H1 (cell line): ENCODE results near the gene ACTRT3. TPM values are rescaled to one million over a fixed set of nuclear protein-coding genes. Genes with fewer than 3 reads are reported as not detected.

Experiments
- BCL11A ChIP-seq, 2 experiments: IDR thresholded peaks; one replicate each; pipeline ENCODE4 v1.6.1; 2011; ENCODE audit warnings: low read depth in 2 of 2, low read length in 2 of 2, mild to moderate bottlenecking in 2 of 2
- CBX5 ChIP-seq: fragments of 300-800, 300-1000 bp; sonication (generic); IDR thresholded peaks from 2 replicates; pipeline ENCODE4 v1.7.1; 2016; ENCODE audit warnings: antibody characterized with exemption, low read length, low read depth
- CHD1 ChIP-seq: IDR thresholded peaks from 2 replicates; pipeline ENCODE4 v1.6.1; 2012; ENCODE audit warnings: low read depth, low read length, improper control_type of control experiment
- EP300 ChIP-seq, 2 experiments: IDR thresholded peaks; 1 replicate in 1 of 2; 2 replicates in 1 of 2; pipeline ENCODE4 v1.6.1; 2011 to 2012; ENCODE audit warnings: low read depth in 2 of 2, low read length in 2 of 2, mild to moderate bottlenecking in 2 of 2, borderline replicate concordance in 1 of 2, inconsistent platforms in 1 of 2, moderate library complexity in 1 of 2
- EZH2 ChIP-seq: fragments of 200-600 bp; sonication (generic); IDR thresholded peaks from 2 replicates; pipeline ENCODE4 v1.7.1; 2012; ENCODE audit warnings: low read depth, mild to moderate bottlenecking, moderate library complexity, low read length, inconsistent platforms; ENCODE audit not compliant: severe bottlenecking
- KDM1A ChIP-seq: fragments of 200-600, 300-600 bp; sonication (generic); IDR thresholded peaks from 2 replicates; pipeline ENCODE4 v1.7.1; 2016; ENCODE audit warnings: mild to moderate bottlenecking, low read length, borderline replicate concordance
- MAFK ChIP-seq: IDR thresholded peaks from 2 replicates; pipeline ENCODE4 v1.6.1; 2012; ENCODE audit warnings: low read depth, mild to moderate bottlenecking, improper control_type of control experiment, low read length
- NANOG ChIP-seq: IDR thresholded peaks from 2 replicates; pipeline ENCODE4 v1.6.1; 2011; ENCODE audit warnings: low read length, low read depth, mild to moderate bottlenecking, inconsistent platforms; ENCODE audit not compliant: insufficient read depth, poor library complexity, severe bottlenecking
- NRF1 ChIP-seq: IDR thresholded peaks from 2 replicates; pipeline ENCODE4 v1.6.1; 2011; ENCODE audit warnings: mild to moderate bottlenecking, low read depth, low read length, improper control_type of control experiment
- PHF8 ChIP-seq: fragments of 200-600 bp; sonication (generic); conservative IDR thresholded peaks from 2 replicates; pipeline ENCODE4 v1.7.1; 2012; ENCODE audit warnings: low read depth, mild to moderate bottlenecking, inconsistent platforms, low read length, moderate library complexity
- POLR2AphosphoS5 ChIP-seq: IDR thresholded peaks from 2 replicates; pipeline ENCODE4 v1.6.1; 2011; ENCODE audit warnings: low read depth, low read length
- POU5F1 ChIP-seq: IDR thresholded peaks from 2 replicates; pipeline ENCODE4 v1.6.1; 2011; ENCODE audit warnings: low read depth, mild to moderate bottlenecking, low read length, moderate library complexity
- RAD21 ChIP-seq, 2 experiments: IDR thresholded peaks in 1 of 2; conservative IDR thresholded peaks in 1 of 2; 2 replicates each; pipeline ENCODE4 v1.6.1; 2011; ENCODE audit warnings: low read depth in 2 of 2, low read length in 2 of 2, improper control_type of control experiment in 1 of 2, inconsistent platforms in 1 of 2, mild to moderate bottlenecking in 1 of 2, moderate library complexity in 1 of 2
- RFX5 ChIP-seq: IDR thresholded peaks from 2 replicates; pipeline ENCODE4 v1.6.1; 2011; ENCODE audit warnings: low read depth, low read length, improper control_type of control experiment, borderline replicate concordance
- SP1 ChIP-seq: IDR thresholded peaks from 2 replicates; pipeline ENCODE4 v1.6.1; 2011; ENCODE audit warnings: low read depth, low read length
- SP2 ChIP-seq: IDR thresholded peaks from 2 replicates; pipeline ENCODE4 v1.6.1; 2012; ENCODE audit warnings: mild to moderate bottlenecking, low read length, inconsistent platforms
- SP4 ChIP-seq: IDR thresholded peaks from 2 replicates; pipeline ENCODE4 v1.6.1; 2012; ENCODE audit warnings: low read length, inconsistent platforms
- SUZ12 ChIP-seq: fragments of 200-600 bp; sonication (generic); IDR thresholded peaks from 2 replicates; pipeline ENCODE4 v1.6.1; 2012; ENCODE audit warnings: mild to moderate bottlenecking, inconsistent platforms, low read length, moderate library complexity, mixed read lengths
- TAF1 ChIP-seq: IDR thresholded peaks from 2 replicates; pipeline ENCODE4 v1.6.1; 2011; ENCODE audit warnings: mild to moderate bottlenecking, low read depth, low read length
- TAF7 ChIP-seq: optimal IDR thresholded peaks from 2 replicates; pipeline ENCODE3; 2011; ENCODE audit warnings: low read depth, mild to moderate bottlenecking, inconsistent platforms, low read length, moderate library complexity, borderline replicate concordance
- TBP ChIP-seq: IDR thresholded peaks from 2 replicates; pipeline ENCODE4 v1.6.1; 2011; ENCODE audit warnings: low read depth, low read length, improper control_type of control experiment
- TEAD4 ChIP-seq: IDR thresholded peaks from 2 replicates; pipeline ENCODE4 v1.6.1; 2012; ENCODE audit warnings: low read depth, low read length, inconsistent platforms, mixed read lengths
- ZNF274 ChIP-seq: IDR thresholded peaks from 2 replicates; pipeline ENCODE4 v1.7.0; 2012; ENCODE audit warnings: low read length, borderline replicate concordance; ENCODE audit errors: extremely low read depth
- polyA plus RNA-seq, 7 experiments: library from polyadenylated mRNA; depleted of rRNA in 3 of 7; stranded (reverse) in 5 of 7; unstranded in 2 of 7; fragments of >200 nt in 5 of 7; fragments of 200-250 nt in 2 of 7; gene quantifications; 1 replicate in 5 of 7; 2 replicates in 1 of 7; 4 replicates in 1 of 7; pipeline versions ENCODE4 v1.2.1 to v1.2.3, GENCODE V29; 2011 to 2013; ENCODE audit warnings: missing spikeins in 2 of 7, mixed read lengths in 2 of 7
- total RNA-seq: library from RNA; stranded (reverse); fragmentation: NEBNext Ultra II Directional; extraction: Animal tissue kit (Norgen Biotek cat#: 25700); gene quantifications from 2 replicates; pipeline ENCODE4 v1.2.1, GENCODE V29; 2021
- TF ChIP-seq, protein P1 (sequence below): IDR thresholded peaks from 2 replicates; pipeline ENCODE4 v1.6.1; 2011; ENCODE audit warnings: low read depth, mild to moderate bottlenecking, low read length; ENCODE audit not compliant: insufficient read depth

The ACTRT3 gene
- total and polyA plus RNA-seq, 2 of the 8 experiments (the other 6 are each of a cell fraction or from before 2014, with no cell fraction given), result 3.4 to 5.9 TPM

DNA sequence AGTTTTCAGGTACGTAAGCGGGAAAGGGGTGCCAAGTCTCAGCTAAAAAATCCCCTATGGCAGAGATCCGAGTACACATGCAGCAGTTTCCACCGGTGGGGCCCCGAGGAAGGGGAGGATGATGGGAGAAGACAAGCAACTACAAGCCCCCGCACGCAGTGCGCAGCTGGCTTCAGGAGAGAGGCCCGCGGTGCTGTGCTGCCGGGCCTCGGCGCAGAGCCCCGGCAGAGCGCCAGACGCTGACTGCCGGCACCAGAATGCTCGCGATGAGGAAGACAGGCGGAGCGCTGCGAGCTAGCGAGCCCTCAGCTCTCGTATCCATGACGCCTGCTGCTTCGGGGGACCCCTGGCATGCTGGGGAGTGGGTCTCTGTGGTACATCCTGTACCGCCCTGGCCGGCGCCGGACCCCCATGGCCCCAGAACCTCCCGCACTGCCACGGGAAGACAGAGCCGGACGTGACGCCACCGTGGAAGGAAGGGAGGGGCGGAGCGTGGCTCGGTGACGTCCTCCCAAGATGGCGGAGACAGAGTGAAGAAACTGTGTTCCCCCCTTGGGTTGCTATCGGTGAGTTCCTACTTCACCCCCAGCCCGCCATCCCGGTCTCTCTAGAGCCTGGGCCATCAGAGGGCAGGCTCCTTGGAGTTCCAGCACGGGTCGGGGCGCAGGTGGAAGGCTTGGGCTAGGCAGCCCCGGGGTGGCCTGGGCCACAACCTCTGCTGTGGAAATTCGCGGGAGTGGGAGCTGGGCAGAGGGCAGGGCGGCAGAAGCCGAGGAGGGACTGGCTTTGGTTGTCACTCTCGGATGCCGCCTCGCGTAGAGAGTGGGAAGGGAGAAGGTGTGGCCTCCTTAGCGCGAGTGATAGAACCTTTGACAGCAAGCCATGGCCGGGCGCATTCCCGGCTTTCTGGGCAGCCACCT is 3.8 kb upstream of the ACTRT3 start, which contains the start of gene MYNN (continued):
- no peak for TF ChIP-seq CBX5
- TF ChIP-seq NRF1, result no peak
- TF ChIP-seq CHD1, result no peak
- TF ChIP-seq TBP, result peak; percentile 66
- no peak for TF ChIP-seq SP2
- TF ChIP-seq SUZ12, result no peak
- no peak for TF ChIP-seq ZNF274
- TF ChIP-seq RAD21 (IDR thresholded peaks at IDR 0.05 in 1 of 2, conservative IDR thresholded peaks at IDR 0.05 in 1 of 2; ENCODE audit: low read depth in 2 of 2, low read length in 2 of 2), result no peak
- TF ChIP-seq EP300 (IDR thresholded peaks at IDR 0.05; ENCODE audit: borderline replicate concordance in 1 of 2, low read depth in 2 of 2, low read length in 2 of 2), result no peak
- TF ChIP-seq EZH2, result no peak
- TF ChIP-seq RFX5, result no peak
- no peak for TF ChIP-seq TEAD4
- peak; percentile 82 for TF ChIP-seq TAF1
- peak; percentile 71 for TF ChIP-seq TAF7
- TF ChIP-seq SP1, result no peak
- no peak; the same call in 1 of the 2 replicates for TF ChIP-seq SP4
- TF ChIP-seq POLR2AphosphoS5, result peak; percentile 97
- no peak for TF ChIP-seq NANOG
- TF ChIP-seq PHF8, result peak; percentile 89
- TF ChIP-seq BCL11A (IDR thresholded peaks at IDR 0.05; ENCODE audit: low read depth in 2 of 2, low read length in 2 of 2), result no peak
- TF ChIP-seq MAFK, result no peak
- TF ChIP-seq POU5F1, result no peak
- no peak for TF ChIP-seq KDM1A
- TF ChIP-seq, protein P1, sequence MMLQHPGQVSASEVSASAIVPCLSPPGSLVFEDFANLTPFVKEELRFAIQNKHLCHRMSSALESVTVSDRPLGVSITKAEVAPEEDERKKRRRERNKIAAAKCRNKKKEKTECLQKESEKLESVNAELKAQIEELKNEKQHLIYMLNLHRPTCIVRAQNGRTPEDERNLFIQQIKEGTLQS, result no peak
